HL-60 (cell line): ENCODE results near the gene USP20.

Experiments used
- CTCF ChIP-seq: IDR thresholded peaks from one replicate; pipeline ENCODE4 v1.5.1; 2011; ENCODE audit warnings: low read length, control low read depth, inconsistent platforms; ENCODE audit not compliant: insufficient read depth
- GABPA ChIP-seq: IDR thresholded peaks from 2 replicates; pipeline ENCODE4 v1.6.1; 2012; ENCODE audit warnings: low read depth
- POLR2AphosphoS5 ChIP-seq: IDR thresholded peaks from 2 replicates; pipeline ENCODE4 v1.6.1; 2012; ENCODE audit warnings: low read depth
- REST ChIP-seq: IDR thresholded peaks from 2 replicates; pipeline ENCODE4 v1.6.1; 2012; ENCODE audit warnings: low read depth; ENCODE audit not compliant: insufficient replicate concordance
- SPI1 ChIP-seq: IDR thresholded peaks from 2 replicates; pipeline ENCODE4 v1.6.1; 2012; ENCODE audit warnings: low read depth, mild to moderate bottlenecking, borderline replicate concordance

GRCh38 chr9:129826344-129826743, 8.9 kb upstream of the USP20 start:
- no peak for TF ChIP-seq CTCF
- TF ChIP-seq GABPA: no peak
- no peak for TF ChIP-seq POLR2AphosphoS5
- no peak for TF ChIP-seq REST
- no peak for TF ChIP-seq SPI1
